ENCODE measurements around the gene AQP11.

- TF ChIP-seq CTCF (IDR thresholded peaks at IDR 0.05) (no peak), USF2 (IDR thresholded peaks at IDR 0.05; ENCODE audit: borderline replicate concordance, low read depth, low read length) (no peak), RAD21 (IDR thresholded peaks at IDR 0.05; ENCODE audit: low read length) (no peak), POLR2AphosphoS5 (IDR thresholded peaks at IDR 0.05; ENCODE audit: low read depth, low read length) (no peak)
Measured at GRCh38 chr11:77589181-77589520, 602 bp upstream of the AQP11 start.
